Renal cortical epithelial cell (primary cell): ENCODE data around the gene ZNF385B. TPM values are rescaled to one million over a fixed set of nuclear protein-coding genes. Genes with fewer than 3 reads are reported as not detected.
"Not testable (repeated sequence)": the region's sequence is repeated elsewhere in the genome, so short reads cannot be mapped to it uniquely, and the experiment has no call there.

ENCODE experiments used
- DNase-seq: peaks from one replicate; pipeline ENCODE4 v3.0.0-alpha.2; 2011; ENCODE audit warnings: low read depth
- total RNA-seq: library from RNA; depleted of rRNA; stranded (reverse); fragments of >200 nt; gene quantifications from 2 replicates; pipeline ENCODE4 v1.2.3, GENCODE V29; 2014

The ZNF385B gene
- 1.1 TPM in 1 of 2 replicates, not detected in the other for total RNA-seq

GRCh38 chr2:179861416-179862067 is at the start of gene ZNF385B:
Gene ZNF385B (minus strand): TSS chr2:179861612.
- DNase-seq: no peak

- no peak for DNase-seq
These were observed 49.3 kb upstream of the ZNF385B start for GRCh38 chr2:179910735-179911113.

GRCh38 chr2:179909845-179910734 is 48.7 kb upstream of the ZNF385B start:
- no peak for DNase-seq

GRCh38 chr2:179900655-179901054 is 39.2 kb upstream of the ZNF385B start:
- DNase-seq: no peak

DNA sequence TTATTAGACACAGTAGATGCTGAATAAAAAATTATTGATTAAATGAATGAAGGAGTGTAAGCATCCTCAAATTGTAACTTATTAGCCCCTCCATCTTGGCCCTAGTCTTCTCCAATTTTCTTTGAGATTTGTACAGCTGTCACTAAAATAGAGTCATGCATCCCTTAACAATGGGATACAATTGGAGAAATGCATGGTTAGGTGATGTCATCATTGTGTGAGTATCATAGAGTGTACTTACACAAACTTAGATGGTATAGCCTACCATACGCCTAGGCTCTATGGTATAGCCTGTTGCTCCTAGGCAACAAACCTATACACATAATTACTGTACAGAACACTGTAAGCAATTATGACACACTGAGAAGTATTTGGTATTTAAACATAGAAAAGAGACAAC is 38.3 kb upstream of the ZNF385B start:
- DNase-seq: no peak

- DNase-seq: peak; percentile 22
These were observed 37.5 kb upstream of the ZNF385B start for GRCh38 chr2:179898873-179899272.

DNA sequence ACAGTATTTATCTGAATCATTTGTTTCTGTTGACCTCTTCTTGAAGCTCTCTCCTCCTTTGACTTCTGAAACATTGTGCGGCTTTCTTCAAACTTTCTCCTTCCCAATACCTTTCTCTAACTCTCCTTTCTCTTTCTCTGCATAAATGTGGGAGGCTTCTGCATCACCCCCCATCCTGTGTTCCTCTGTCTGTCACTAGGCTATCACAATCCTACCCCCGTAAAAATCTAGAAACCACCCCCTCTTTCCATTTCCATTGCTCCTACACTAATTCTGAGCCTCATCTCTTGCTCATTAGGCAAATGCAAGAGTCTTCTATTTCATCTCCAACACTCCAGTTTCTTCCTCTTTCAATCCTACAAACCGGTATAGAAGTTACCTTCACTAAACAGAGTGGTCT is 32.2 kb upstream of the ZNF385B start:
- DNase-seq: no peak

DNA sequence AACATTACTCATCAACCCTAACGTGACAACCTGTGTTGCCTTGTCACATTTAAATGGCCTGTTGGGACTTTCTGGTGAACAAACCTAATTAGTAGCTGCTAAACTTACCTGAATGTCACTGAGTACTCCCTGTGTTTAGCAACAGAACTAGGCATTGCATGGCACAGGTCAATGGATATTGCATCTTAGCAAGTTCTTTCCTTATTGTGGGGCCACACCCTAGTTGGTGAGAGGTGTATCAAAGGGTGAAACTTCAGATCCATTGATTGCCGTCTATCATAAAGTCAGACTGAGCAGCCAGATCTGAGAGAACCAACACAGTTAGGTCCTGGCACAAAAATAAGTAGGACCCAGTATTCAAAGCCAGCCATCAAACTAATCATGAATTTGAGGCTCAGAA is 29.8 kb upstream of the ZNF385B start:
- DNase-seq: no peak

DNA sequence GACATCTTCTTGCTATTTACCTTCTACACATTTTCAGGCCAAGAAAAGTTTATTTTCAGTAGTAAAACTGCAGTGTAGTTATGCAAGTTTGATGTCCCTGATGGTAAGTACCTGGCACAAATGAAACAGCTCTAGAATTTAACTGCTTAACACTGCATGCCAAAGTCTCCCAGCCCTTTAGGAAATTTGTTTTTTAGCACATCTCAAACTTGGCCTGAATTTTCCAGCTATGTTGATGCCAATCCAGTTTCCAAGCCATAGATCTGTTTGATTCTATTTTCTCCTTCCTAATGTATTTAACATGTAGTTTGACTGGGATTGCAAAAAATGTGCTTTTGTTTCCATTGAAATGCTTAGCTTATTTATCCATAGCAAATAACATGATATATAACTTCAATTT is 29.3 kb upstream of the ZNF385B start:
- DNase-seq: no peak

GRCh38 chr2:179888642-179889041 is 27.2 kb upstream of the ZNF385B start:
- DNase-seq: not testable (repeated sequence)

- DNase-seq: no peak
These were observed 22.8 kb upstream of the ZNF385B start for GRCh38 chr2:179884193-179884592.

- no peak for DNase-seq
These were observed 21.7 kb upstream of the ZNF385B start for GRCh38 chr2:179882851-179883806.

GRCh38 chr2:179877601-179878364 is 16.4 kb upstream of the ZNF385B start:
- DNase-seq: no peak

GRCh38 chr2:179876266-179876665 is 14.9 kb upstream of the ZNF385B start:
- DNase-seq: no peak

GRCh38 chr2:179875864-179876263 is 14.5 kb upstream of the ZNF385B start:
- no peak for DNase-seq

- no peak for DNase-seq
These were observed 1.6 kb upstream of the ZNF385B start for GRCh38 chr2:179862898-179863458.

GRCh38 chr2:179861027-179861415 is 391 bp downstream of the ZNF385B start:
- no peak for DNase-seq

DNA sequence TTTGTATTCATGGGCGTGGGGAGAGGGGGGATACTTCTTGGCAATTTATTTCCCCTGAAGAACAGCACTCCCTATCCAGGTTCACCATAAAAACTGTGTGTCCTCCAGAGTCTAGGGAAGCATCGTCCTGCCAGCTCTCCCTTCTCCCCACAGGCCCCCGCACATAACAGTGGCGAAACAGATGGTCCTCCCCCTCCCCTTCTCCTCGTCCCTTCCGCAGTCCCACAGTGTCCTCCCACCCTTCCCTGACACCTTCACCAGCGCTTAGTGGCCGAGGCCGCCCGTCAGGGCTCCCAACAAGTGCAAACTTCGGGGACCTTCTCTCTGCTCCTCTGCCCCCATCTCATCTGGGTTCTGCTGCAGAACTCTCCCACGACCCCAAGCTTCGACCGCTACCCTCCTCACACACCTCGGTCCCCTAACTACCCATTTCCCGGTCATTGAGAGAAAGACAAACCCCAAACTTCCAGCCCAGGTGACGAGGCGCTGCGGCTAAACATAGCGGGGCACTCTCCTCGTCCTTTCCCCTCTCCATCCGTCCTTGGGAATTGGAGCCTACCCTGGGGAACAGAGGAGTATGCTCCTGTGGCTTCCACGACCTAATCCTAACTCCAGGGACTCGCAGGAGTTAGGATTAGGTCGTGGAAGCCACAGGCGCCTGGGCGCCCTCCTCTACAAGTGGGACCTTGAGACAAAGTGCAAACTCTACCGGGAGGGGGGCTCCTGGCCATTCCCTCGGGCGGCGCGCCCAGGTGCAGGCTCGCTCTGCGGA is 971 bp downstream of the ZNF385B start:
- no peak for DNase-seq

DNA sequence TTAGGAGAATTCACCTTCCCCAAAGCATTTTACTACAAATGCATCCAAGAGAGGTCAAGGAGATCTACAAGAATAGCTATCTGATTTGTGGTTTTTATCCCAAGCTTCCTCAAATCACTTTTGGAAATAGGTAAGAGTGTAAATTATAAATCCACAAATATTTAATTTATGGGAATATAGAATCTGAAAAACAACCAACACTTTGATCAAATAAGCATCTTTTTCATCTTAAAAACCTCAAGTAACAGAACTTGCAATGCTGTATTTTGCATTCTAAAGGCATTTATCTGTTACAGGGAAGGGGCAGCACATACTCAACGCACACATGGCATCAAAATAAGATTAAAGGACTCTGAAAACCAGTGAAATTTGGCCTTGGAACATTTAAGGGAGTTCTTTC is 1.9 kb downstream of the ZNF385B start:
- no peak for DNase-seq

- DNase-seq: no peak
These were observed 4.2 kb downstream of the ZNF385B start for GRCh38 chr2:179857236-179857635.
